A549 (cell line): ENCODE data around the gene HOXA10. TPM values are rescaled to one million over a fixed set of nuclear protein-coding genes. Genes with fewer than 3 reads are reported as not detected.

Experiments
- ATAC-seq, 2 experiments: fragments of 200-7000 bp in 1 of 2; fragments of >200 bp in 1 of 2; cut with Nextera tagmentation in 1 of 2; cut with Tn5 transposase in 1 of 2; 3 replicates each; pipeline versions ENCODE4 v1.8.0 to v1.9.1; 2018 to 2020; ENCODE audit warnings: mild to moderate bottlenecking in 1 of 2, moderate library complexity in 1 of 2
- CTCF ChIA-PET: fragments of 300-600 bp; sonication (Branson Sonifier 250); formaldehyde crosslinking; extraction: SDS; loops from one replicate; lab custom pipeline; 2021; ENCODE audit warnings: antibody characterized with exemption, inconsistent platforms; lab: Yijun Ruan, JAX
- POLR2A ChIA-PET: fragments of 350-600 bp; formaldehyde crosslinking; extraction: SDS; loops from one replicate; lab custom pipeline; 2021; ENCODE audit warnings: antibody characterized with exemption, inconsistent platforms; lab: Yijun Ruan, JAX
- DNase-seq, 2 experiments: peaks; one replicate each; pipeline versions ENCODE4 v3.0.0 to v3.0.0-alpha.2; 2011 to 2016; ENCODE audit warnings: low read depth in 1 of 2, low spot score in 1 of 2
- FAIRE-seq: peaks from 2 replicates; lab custom pipeline; 2011; peaks lifted over from hg19 to GRCh38; lab: Jason Lieb, UNC
- H3K27ac ChIP-seq, 2 experiments: fragments of >200 bp; sonication (Bioruptor Twin); formaldehyde crosslinking; 3 replicates each; pipeline ENCODE4 v1.5.1; 2016 to 2017
- H3K4me1 ChIP-seq: fragments of >200 bp; sonication (Bioruptor Twin); formaldehyde crosslinking; 3 replicates; pipeline ENCODE4 v1.6.1; 2016
- H3K4me2 ChIP-seq: fragments of >200 bp; sonication (Bioruptor Twin); formaldehyde crosslinking; 3 replicates; pipeline ENCODE4 v1.6.1; 2016
- H3K4me3 ChIP-seq: fragments of >200 bp; sonication (Bioruptor Twin); formaldehyde crosslinking; 3 replicates; pipeline ENCODE4 v1.5.1; 2016
- H3K9me3 ChIP-seq: fragments of >200 bp; sonication (Bioruptor Twin); formaldehyde crosslinking; 3 replicates; pipeline ENCODE4 v1.6.1; 2016
- CHD2 ChIP-seq: fragments of 150-350 bp; IDR thresholded peaks from 2 replicates; pipeline ENCODE4 v1.6.1; 2014; ENCODE audit warnings: low read length; ENCODE audit not compliant: partially characterized antibody
- EHMT2 ChIP-seq: fragments of 200-600 bp; sonication (generic); IDR thresholded peaks from 2 replicates; pipeline ENCODE4 v1.6.1; 2016; ENCODE audit warnings: antibody characterized with exemption, low read depth, mild to moderate bottlenecking, moderate library complexity
- MAFK ChIP-seq: fragments of 450-650 bp; IDR thresholded peaks from 2 replicates; pipeline ENCODE4 v1.6.1; 2014; ENCODE audit not compliant: partially characterized antibody
- PHF8 ChIP-seq: fragments of 200-600 bp; sonication (generic); IDR thresholded peaks from 2 replicates; pipeline ENCODE4 v1.6.1; 2016; ENCODE audit warnings: low read depth, mild to moderate bottlenecking, antibody characterized with exemption, moderate library complexity, borderline replicate concordance
- RCOR1 ChIP-seq: fragments of 150-350 bp; IDR thresholded peaks from 2 replicates; pipeline ENCODE4 v1.6.1; 2014; ENCODE audit warnings: antibody characterized with exemption, low read length, low read depth
- RFX5 ChIP-seq: fragments of 450-650 bp; IDR thresholded peaks from 2 replicates; pipeline ENCODE4 v1.7.1; 2014; ENCODE audit warnings: antibody characterized with exemption, mild to moderate bottlenecking, moderate library complexity
- RNF2 ChIP-seq: fragments of 200-600 bp; sonication (generic); IDR thresholded peaks from 2 replicates; pipeline ENCODE4 v1.6.1; 2016; ENCODE audit warnings: low read depth, mild to moderate bottlenecking, antibody characterized with exemption, moderate library complexity, borderline replicate concordance
- SMC3 ChIP-seq: fragments of >200 bp; sonication (Bioruptor Twin); formaldehyde crosslinking; IDR thresholded peaks from 3 replicates; pipeline ENCODE4 v1.6.1; 2018; ENCODE audit warnings: inconsistent platforms
- TFCP2L1 ChIP-seq: fragments of 250-450 bp; sonication (Bioruptor Pico); IDR thresholded peaks from 2 replicates; pipeline ENCODE4 v1.5.0; 2021; ENCODE audit warnings: mild to moderate bottlenecking
- WGBS: methylation state at CpG from one replicate; pipeline ENCODE4 v1.1.6; 2017; ENCODE audit errors: missing lambda C conversion rate; 5-methylcytosine and 5-hydroxymethylcytosine counted together
- polyA plus RNA-seq, 4 experiments: library from polyadenylated mRNA; depleted of rRNA in 3 of 4; stranded (reverse); fragments of >200 nt; fragmentation: RNase III in 1 of 4; extraction: RNeasy Plus Mini Kit Qiagen cat#74134 plus additional on column Dnase treatment in 1 of 4; gene quantifications; 2 replicates in 3 of 4; 3 replicates in 1 of 4; pipeline ENCODE4 v1.2.3, GENCODE V29; 2011 to 2017
- TF ChIP-seq, protein P1 (sequence below): fragments of 250-450 bp; sonication (Bioruptor Pico); IDR thresholded peaks from 2 replicates; pipeline ENCODE4 v1.5.0; 2020; ENCODE audit warnings: low read depth, mild to moderate bottlenecking, moderate library complexity
- TF ChIP-seq, protein P2 (sequence below): fragments of 250-450 bp; sonication (Bioruptor Pico); IDR thresholded peaks from 2 replicates; pipeline ENCODE4 v1.5.0; 2021; ENCODE audit warnings: mild to moderate bottlenecking, moderate library complexity, borderline replicate concordance
- TF ChIP-seq, protein P3 (sequence below): IDR thresholded peaks from 2 replicates; pipeline ENCODE4 v1.6.1; 2012; ENCODE audit warnings: low read depth, borderline replicate concordance
- TF ChIP-seq, protein P4 (sequence below): IDR thresholded peaks from 2 replicates; pipeline ENCODE4 v1.6.1; 2012

HOXA10 gene
- polyA plus RNA-seq, 2 of the 4 experiments (the other 2 are of a cell fraction): 5.2 to 7.7 TPM

DNA sequence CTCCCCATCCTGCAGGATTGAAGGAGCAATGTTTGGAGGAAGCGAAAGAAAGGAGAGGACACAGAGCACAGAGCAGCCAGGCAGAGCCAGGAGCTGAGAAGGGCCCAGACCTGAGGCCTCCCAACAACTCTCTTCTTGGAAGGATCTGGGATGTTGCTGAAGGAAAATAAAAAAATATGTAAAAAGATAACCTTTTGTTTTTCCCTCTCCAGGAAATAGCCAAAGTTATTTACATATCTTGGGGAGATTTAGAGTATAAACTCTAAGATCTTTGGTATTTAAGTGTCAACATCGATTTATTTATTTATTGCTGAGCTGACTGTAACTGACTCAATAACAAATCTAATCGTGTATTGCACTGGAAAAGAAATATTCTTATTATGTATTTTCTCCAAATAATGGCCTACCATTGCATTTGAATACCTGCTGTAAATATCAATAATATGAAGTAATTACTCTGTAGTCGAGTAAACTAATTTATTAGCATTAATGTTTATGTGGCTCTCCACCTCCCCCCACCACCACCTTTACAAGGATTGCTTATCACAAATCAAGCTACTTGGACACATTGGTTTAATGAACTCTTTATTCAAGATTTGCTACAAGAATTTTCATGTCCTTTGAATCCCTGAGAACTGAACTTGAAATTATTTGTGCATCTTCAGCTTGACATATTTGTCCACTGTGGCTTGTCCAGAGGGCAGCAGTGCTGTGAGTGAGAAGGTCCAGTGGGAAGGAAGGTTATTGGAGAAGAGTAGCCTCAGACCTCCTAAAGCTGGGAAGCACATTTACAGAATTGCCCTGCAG is 12.8 kb upstream of the HOXA10 start:
- Histone ChIP-seq H3K4me3 (no peak overlapping the region), H3K27ac (0 out of 6 replicates have a peak overlapping the region, but pooled peaks of 1 of the 2 experiments have one; percentile 3), H3K9me3 (no peaks in the 10 kb centered on the region), H3K4me1 (peaks cover 14% of the 10 kb centered on the region; the same call in 2 of the 3 replicates), H3K4me2 (no peak overlapping the region)
- TF ChIP-seq RNF2 (no peak), EHMT2 (no peak), MAFK (peak; percentile 19), RFX5 (no peak), PHF8 (no peak), CHD2 (no peak)
- TF ChIP-seq, protein P1, sequence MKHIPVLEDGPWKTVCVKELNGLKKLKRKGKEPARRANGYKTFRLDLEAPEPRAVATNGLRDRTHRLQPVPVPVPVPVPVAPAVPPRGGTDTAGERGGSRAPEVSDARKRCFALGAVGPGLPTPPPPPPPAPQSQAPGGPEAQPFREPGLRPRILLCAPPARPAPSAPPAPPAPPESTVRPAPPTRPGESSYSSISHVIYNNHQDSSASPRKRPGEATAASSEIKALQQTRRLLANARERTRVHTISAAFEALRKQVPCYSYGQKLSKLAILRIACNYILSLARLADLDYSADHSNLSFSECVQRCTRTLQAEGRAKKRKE: no peak
- DNase-seq: no peak
- ChIA-PET POLR2A (no interaction called here), CTCF (interaction anchor here (0.6 to 4.2 kb wide), 10 partner anchors 8 to 1727 kb away, joined by 3 to 27 read pairs (median 4); partner anchors contain the start of genes HOXA10 and HOXA13)
- 51% methylated on average over 4 of the region's 4 CpGs for WGBS
- FAIRE-seq: no peak
- ATAC-seq: peak in 1 of 2 experiments; percentile 24; a peak in 3 of 6 replicates

DNA sequence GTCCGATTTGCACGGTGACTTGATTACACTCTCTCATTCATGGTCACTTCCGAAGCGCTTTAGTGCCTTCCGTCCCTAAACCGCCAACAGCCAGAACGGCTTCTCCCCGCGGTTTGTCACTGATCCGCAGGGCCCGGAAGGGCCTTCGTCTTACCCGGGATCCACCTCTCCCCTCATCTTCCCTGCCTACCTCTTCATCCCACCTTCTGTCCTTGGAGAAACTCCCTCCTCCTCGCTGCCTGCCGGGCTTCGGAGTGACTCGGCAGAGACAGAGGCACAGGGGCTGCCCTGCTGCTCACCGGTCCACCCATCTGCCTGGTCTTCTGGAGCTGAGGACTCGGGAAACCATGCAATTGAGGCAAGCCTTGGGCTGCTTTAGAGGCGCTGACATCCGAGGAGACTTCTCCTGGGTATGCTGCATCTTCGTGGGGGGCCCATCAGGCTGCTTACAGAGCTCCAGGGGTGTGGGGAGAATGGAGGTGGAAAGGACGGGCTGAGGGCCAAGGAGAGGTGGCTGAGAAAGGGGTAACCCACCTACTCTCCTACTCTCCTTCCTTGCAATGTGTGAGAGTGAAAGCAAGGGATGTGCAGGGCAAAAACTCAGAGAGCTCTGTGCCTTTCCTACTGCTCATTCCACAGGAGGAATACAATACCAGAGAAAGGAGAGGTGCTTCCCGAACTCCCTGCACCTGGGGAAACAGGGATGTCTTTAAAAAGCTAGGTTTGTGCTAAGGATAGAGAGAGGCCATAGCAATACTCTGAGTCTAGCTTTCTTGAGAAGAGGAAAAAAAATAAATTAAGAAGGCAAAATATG is 11.9 kb upstream of the HOXA10 start:
- H3K9me3 ChIP-seq: no peaks in the 10 kb centered on the region
- H3K4me1 ChIP-seq: peaks cover 14% of the 10 kb centered on the region; the same call in 2 of the 3 replicates
- DNase-seq (no peak), ATAC-seq (peak in 1 of 2 experiments; percentile 20; a peak in 3 of 6 replicates), FAIRE-seq (no peak)
- 92% methylated on average over 24 of the region's 24 CpGs for WGBS
- H3K4me3 ChIP-seq: no peak overlapping the region
- H3K27ac ChIP-seq: 0 out of 6 replicates have a peak overlapping the region, but pooled peaks of 1 of the 2 experiments have one; percentile 3
- POLR2A ChIA-PET: no interaction called here
- no peak overlapping the region for H3K4me2 ChIP-seq
- CTCF ChIA-PET: interaction anchor here (1.0 to 4.2 kb wide), 9 partner anchors 8 to 835 kb away, joined by 3 to 27 read pairs (median 4); partner anchors contain the start of genes HOXA10 and HOXA13
- TF ChIP-seq SMC3: no peak
- TF ChIP-seq, protein P2, sequence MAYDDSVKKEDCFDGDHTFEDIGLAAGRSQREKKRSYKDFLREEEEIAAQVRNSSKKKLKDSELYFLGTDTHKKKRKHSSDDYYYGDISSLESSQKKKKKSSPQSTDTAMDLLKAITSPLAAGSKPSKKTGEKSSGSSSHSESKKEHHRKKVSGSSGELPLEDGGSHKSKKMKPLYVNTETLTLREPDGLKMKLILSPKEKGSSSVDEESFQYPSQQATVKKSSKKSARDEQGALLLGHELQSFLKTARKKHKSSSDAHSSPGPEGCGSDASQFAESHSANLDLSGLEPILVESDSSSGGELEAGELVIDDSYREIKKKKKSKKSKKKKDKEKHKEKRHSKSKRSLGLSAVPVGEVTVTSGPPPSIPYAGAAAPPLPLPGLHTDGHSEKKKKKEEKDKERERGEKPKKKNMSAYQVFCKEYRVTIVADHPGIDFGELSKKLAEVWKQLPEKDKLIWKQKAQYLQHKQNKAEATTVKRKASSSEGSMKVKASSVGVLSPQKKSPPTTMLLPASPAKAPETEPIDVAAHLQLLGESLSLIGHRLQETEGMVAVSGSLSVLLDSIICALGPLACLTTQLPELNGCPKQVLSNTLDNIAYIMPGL (CRISPR knock-in tag): no peak
- TF ChIP-seq, protein P1: no peak
- TF ChIP-seq, protein P3, sequence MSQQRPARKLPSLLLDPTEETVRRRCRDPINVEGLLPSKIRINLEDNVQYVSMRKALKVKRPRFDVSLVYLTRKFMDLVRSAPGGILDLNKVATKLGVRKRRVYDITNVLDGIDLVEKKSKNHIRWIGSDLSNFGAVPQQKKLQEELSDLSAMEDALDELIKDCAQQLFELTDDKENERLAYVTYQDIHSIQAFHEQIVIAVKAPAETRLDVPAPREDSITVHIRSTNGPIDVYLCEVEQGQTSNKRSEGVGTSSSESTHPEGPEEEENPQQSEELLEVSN: no peak
- TF ChIP-seq RCOR1: no peak
- TF ChIP-seq, protein P4, sequence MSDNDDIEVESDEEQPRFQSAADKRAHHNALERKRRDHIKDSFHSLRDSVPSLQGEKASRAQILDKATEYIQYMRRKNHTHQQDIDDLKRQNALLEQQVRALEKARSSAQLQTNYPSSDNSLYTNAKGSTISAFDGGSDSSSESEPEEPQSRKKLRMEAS: no peak
- no peak for TF ChIP-seq TFCP2L1 (CRISPR knock-in tag)
